HUES6 (cell line): ENCODE measurements around the gene CCDC178.

Experiments
- H3K27ac ChIP-seq: 2 replicates; pipeline ENCODE4 v1.7.0; 2013; ENCODE audit warnings: low read depth, mild to moderate bottlenecking, low read length, inconsistent platforms
- H3K27me3 ChIP-seq: 2 replicates; pipeline ENCODE4 v1.6.1; 2013; ENCODE audit warnings: low read length; ENCODE audit not compliant: control insufficient read depth, insufficient read depth
- H3K36me3 ChIP-seq: 2 replicates; pipeline ENCODE4 v1.6.1; 2013; ENCODE audit warnings: low read length; ENCODE audit not compliant: control insufficient read depth, insufficient read depth
- H3K4me1 ChIP-seq: 2 replicates; pipeline ENCODE4 v1.6.1; 2013; ENCODE audit warnings: low read length; ENCODE audit not compliant: control insufficient read depth, insufficient read depth
- H3K4me3 ChIP-seq: 2 replicates; pipeline ENCODE4 v1.5.1; 2013; ENCODE audit warnings: low read depth, low read length
- H3K9ac ChIP-seq: one replicate; pipeline ENCODE4 v1.6.1; 2013; ENCODE audit warnings: mild to moderate bottlenecking, low read length
- H3K9me3 ChIP-seq: 2 replicates; pipeline ENCODE4 v1.6.1; 2013; ENCODE audit warnings: low read depth, low read length; ENCODE audit not compliant: control insufficient read depth, insufficient read depth

Gene CCDC178

GRCh38 chr18:33288082-33288716 lies 152.3 kb downstream of the CCDC178 start:
- Histone ChIP-seq H3K27me3 (no peaks in the 10 kb centered on the region), H3K36me3 (no peaks in the 10 kb centered on the region), H3K4me1 (no peaks in the 10 kb centered on the region), H3K4me3 (no peak overlapping the region), H3K9me3 (no peaks in the 10 kb centered on the region), H3K27ac (no peak overlapping the region), H3K9ac (no peak overlapping the region)

DNA sequence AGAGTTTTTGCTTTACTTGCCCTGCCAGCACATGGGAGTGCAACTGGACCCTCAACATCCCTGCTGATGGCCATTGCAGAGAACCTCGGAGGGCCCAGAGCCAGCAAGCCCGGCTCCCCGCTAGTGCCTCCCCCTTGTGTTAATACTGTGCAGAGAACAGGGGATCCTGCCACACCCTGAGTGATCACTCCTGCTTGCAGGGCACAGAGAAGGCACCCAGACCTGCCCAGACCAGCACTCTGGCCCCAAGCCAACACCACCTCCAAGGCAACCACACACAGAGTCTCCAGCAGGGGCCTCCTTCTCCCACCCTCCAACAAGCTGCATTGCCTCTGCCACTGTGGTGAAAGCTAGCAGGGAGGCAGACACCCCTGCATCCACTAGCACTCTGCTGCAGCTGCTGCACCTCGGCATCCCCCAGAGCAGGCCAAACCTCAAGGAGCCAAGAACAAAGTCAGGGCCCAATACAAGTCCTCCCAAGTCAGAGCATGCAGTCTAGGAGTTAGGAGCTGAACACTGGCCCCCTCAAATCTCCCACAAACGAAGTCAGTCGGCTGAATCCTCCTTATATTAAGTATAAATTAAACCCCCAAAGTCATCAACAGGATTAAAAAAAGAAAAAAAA lies 157.7 kb downstream of the CCDC178 start:
- Histone ChIP-seq H3K27me3 (no peaks in the 10 kb centered on the region), H3K4me3 (no peak overlapping the region), H3K9ac (no peak overlapping the region), H3K9me3 (no peaks in the 10 kb centered on the region), H3K4me1 (0 out of 2 replicates have a peak, but pooled peaks cover 1% of the 10 kb centered on the region), H3K36me3 (no peaks in the 10 kb centered on the region), H3K27ac (no peak overlapping the region)

DNA sequence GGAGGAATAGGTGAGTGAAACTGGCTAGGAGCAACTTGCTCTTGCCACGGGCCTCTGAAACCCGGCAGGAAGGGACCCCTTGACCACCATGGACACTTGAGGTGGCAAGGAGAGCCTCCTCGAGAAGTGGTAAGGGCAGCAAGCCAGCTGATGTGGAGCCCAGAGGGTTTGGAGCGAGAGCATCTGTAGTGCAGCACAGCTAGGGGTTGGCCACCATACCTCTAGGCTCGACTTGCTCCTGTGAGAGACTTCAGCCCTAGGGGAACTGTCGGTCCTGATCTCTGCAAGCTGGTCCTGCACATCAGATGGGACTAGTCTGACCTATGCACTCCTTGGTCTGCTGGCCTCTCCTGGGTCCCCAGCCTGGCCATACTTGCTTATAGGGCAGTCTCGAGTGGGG lies 158.4 kb downstream of the CCDC178 start:
- Histone ChIP-seq H3K36me3 (no peaks in the 10 kb centered on the region), H3K27me3 (no peaks in the 10 kb centered on the region), H3K4me3 (no peak overlapping the region)

DNA sequence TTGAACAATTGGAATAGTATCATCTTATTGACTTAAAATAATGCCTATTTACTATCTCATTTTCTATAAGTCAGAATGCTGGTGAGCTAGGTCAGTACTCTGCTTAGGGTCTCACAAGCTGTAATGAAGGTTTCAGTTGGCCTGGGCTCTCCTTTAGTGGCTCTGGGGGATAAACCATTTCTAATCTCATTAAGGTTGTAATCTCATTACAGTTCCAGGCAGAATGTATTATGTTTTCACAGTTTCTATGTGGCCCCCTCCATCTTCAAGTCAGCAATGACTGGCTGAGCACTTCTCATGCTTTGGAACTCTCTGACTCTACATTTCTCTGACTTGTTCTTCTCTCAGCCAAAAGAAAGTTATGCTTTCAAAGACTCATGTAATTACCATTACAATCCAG lies 163.1 kb downstream of the CCDC178 start:
- Histone ChIP-seq H3K4me3 (no peak overlapping the region), H3K9me3 (no peaks in the 10 kb centered on the region), H3K4me1 (peaks cover 8% of the 10 kb centered on the region; the same call in 1 of the 2 replicates), H3K9ac (no peak overlapping the region), H3K27ac (no peak overlapping the region), H3K36me3 (no peaks in the 10 kb centered on the region), H3K27me3 (no peaks in the 10 kb centered on the region)

More for the DNA sequence above, 158.4 kb downstream of the CCDC178 start:
- H3K9ac ChIP-seq, result no peak overlapping the region
- peaks cover 8% of the 10 kb centered on the region; the same call in 1 of the 2 replicates for H3K4me1 ChIP-seq
- H3K27ac ChIP-seq, result no peak overlapping the region
- H3K9me3 ChIP-seq, result no peaks in the 10 kb centered on the region

- H3K9me3 ChIP-seq, result no peaks in the 10 kb centered on the region
- peaks cover 8% of the 10 kb centered on the region; the same call in 1 of the 2 replicates for H3K4me1 ChIP-seq
- no peak overlapping the region for H3K4me3 ChIP-seq
- H3K9ac ChIP-seq, result no peak overlapping the region
- H3K27ac ChIP-seq, result no peak overlapping the region
- no peaks in the 10 kb centered on the region for H3K36me3 ChIP-seq
- H3K27me3 ChIP-seq, result no peaks in the 10 kb centered on the region
Observed at GRCh38 chr18:33275843-33276242, 164.7 kb downstream of the CCDC178 start.

GRCh38 chr18:33270297-33270696 lies 170.2 kb downstream of the CCDC178 start:
- no peaks in the 10 kb centered on the region for H3K27me3 ChIP-seq
- H3K9me3 ChIP-seq, result no peaks in the 10 kb centered on the region
- H3K27ac ChIP-seq, result no peak overlapping the region
- H3K36me3 ChIP-seq, result no peaks in the 10 kb centered on the region
- no peak overlapping the region for H3K4me3 ChIP-seq
- H3K4me1 ChIP-seq, result peaks cover 6% of the 10 kb centered on the region
- no peak overlapping the region for H3K9ac ChIP-seq

- Histone ChIP-seq H3K27ac (no peak overlapping the region), H3K9me3 (no peaks in the 10 kb centered on the region), H3K9ac (no peak overlapping the region), H3K36me3 (no peaks in the 10 kb centered on the region), H3K4me3 (no peak overlapping the region), H3K27me3 (no peaks in the 10 kb centered on the region), H3K4me1 (peaks cover 8% of the 10 kb centered on the region)
Observed at GRCh38 chr18:33269223-33269622, 171.3 kb downstream of the CCDC178 start.

GRCh38 chr18:33264566-33264965 lies 176.0 kb downstream of the CCDC178 start:
- no peak overlapping the region for H3K4me3 ChIP-seq
- no peak overlapping the region for H3K9ac ChIP-seq
- no peaks in the 10 kb centered on the region for H3K27me3 ChIP-seq
- peaks cover 8% of the 10 kb centered on the region for H3K4me1 ChIP-seq
- H3K27ac ChIP-seq, result no peak overlapping the region
- H3K36me3 ChIP-seq, result no peaks in the 10 kb centered on the region
- H3K9me3 ChIP-seq, result no peaks in the 10 kb centered on the region

DNA sequence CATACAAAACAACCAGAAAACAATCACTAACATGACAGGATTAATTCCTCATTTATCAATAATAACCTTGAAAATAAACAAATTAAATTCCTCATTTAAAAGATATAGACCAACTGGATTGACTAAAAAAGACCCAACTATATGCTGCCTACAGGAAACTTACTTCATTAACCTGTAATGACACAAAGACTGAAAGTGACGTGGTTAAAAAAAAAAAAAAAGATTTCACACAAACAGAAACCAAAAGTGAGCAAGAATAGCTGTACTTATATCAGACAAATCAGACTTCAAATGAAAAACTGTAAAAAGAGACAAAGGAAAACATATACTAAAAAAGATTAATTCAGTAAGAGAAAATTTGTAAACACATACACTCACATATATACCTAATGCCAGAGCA lies 201.2 kb downstream of the CCDC178 start:
- Histone ChIP-seq H3K27me3 (no peaks in the 10 kb centered on the region), H3K4me3 (no peak overlapping the region), H3K9ac (no peak overlapping the region), H3K4me1 (no peaks in the 10 kb centered on the region), H3K36me3 (no peaks in the 10 kb centered on the region), H3K9me3 (no peaks in the 10 kb centered on the region), H3K27ac (no peak overlapping the region)

DNA sequence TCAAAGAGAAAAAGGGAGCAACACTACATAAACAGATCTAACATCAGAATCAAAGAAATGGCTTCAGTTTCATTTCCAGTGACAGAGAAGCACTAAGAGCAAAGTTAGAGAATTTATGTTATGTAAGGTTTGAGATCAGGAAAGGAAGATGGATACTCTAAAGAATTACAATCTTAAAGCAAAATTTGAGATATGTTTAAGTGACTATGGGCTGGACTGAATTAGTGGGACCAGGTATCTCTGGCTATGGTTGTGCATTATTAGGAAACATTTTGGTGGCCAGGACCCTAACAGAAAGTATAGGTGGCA lies 208.2 kb downstream of the CCDC178 start:
- H3K4me3 ChIP-seq, result no peak overlapping the region

DNA sequence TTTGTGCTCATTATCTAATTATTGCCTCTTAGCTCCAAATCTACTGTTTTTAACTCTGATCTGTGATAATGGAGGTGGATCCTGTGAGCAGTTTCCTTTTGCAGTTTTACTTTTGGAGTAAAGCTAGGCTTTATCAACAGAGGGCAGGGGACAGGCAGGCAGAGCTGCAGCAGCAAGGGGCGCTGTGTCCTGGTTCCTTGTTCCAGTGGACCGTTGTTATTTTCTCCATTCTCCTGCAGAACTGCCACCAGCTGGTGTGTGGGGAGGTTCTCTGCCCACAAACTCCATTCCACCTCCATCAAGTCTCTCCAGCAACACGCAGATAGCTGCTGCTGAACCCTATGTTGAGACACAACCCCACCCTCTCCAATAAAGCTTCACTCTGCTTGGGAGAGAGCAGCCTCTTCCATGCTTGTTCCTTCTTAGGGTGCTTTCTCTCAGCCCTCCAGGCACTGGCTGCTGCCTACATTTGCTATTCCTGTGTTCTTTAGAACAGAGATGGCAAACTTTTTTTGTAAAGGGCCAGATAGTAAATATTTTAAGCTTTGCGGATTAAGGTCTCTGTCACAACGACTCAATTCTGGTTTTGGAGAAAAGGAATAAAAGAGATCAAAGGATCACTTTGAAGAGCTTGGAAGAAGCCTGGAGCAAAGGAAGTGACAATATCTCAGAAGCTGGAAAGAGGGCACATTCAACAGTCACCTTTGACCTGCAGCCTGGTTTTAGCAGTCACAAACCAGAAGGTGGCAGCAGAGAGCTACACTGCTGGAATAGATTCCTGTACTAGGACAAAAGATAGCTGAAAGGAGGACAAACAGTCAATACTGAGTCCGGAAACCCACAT lies 208.8 kb downstream of the CCDC178 start:
- Histone ChIP-seq H3K9me3 (no peaks in the 10 kb centered on the region), H3K9ac (no peak overlapping the region), H3K36me3 (no peaks in the 10 kb centered on the region), H3K27me3 (no peaks in the 10 kb centered on the region), H3K4me1 (peaks cover 9% of the 10 kb centered on the region), H3K4me3 (no peak overlapping the region), H3K27ac (no peak overlapping the region)

More for the DNA sequence above, 208.2 kb downstream of the CCDC178 start:
- Histone ChIP-seq H3K9ac (no peak overlapping the region), H3K9me3 (no peaks in the 10 kb centered on the region), H3K27ac (no peak overlapping the region), H3K36me3 (no peaks in the 10 kb centered on the region), H3K27me3 (no peaks in the 10 kb centered on the region), H3K4me1 (peaks cover 9% of the 10 kb centered on the region)
